Subcutaneous abdominal adipose tissue (tissue), 5 donors: ENCODE measurements around the gene TOM1.
A peak's percentile ranks its signal among the peaks of the same experiment; 100 is the strongest.

Experiments
- H3K27ac ChIP-seq: one replicate; pipeline ENCODE4 v1.7.0; 2013; ENCODE audit warnings: low read depth, mild to moderate bottlenecking, inconsistent platforms, low read length, moderate library complexity
- H3K27me3 ChIP-seq, 5 donors: one replicate each; pipeline ENCODE4 v1.7.0; 2013; ENCODE audit warnings: low read length in 5 of 5, inconsistent platforms in 1 of 5; ENCODE audit not compliant: control insufficient read depth in 5 of 5, insufficient read depth in 4 of 5
- H3K36me3 ChIP-seq, 5 donors: one replicate each; pipeline ENCODE4 v1.7.0; 2013; ENCODE audit warnings: low read length in 5 of 5; ENCODE audit not compliant: control insufficient read depth in 5 of 5, insufficient read depth in 5 of 5
- H3K4me1 ChIP-seq, 5 donors: one replicate each; pipeline ENCODE4 v1.7.0; 2013; ENCODE audit warnings: low read length in 5 of 5, mild to moderate bottlenecking in 3 of 5, moderate library complexity in 1 of 5; ENCODE audit not compliant: control insufficient read depth in 5 of 5, insufficient read depth in 5 of 5
- H3K4me3 ChIP-seq, 5 donors: one replicate each; pipeline ENCODE4 v1.7.0; 2013; ENCODE audit warnings: low read length in 5 of 5, low read depth in 1 of 5
- H3K9ac ChIP-seq, 5 donors: one replicate each; pipeline ENCODE4 v1.7.0; 2013; ENCODE audit warnings: low read length in 5 of 5, mild to moderate bottlenecking in 4 of 5, moderate library complexity in 3 of 5
- H3K9me3 ChIP-seq, 5 donors: one replicate each; pipeline ENCODE4 v1.7.0; 2013; ENCODE audit warnings: low read length in 5 of 5; ENCODE audit not compliant: control insufficient read depth in 5 of 5
- donor health status: healthy.
- donor health status: healthy.
- donor health status: healthy.
- donor health status: healthy.
- donor health status: healthy.

The TOM1 gene

DNA sequence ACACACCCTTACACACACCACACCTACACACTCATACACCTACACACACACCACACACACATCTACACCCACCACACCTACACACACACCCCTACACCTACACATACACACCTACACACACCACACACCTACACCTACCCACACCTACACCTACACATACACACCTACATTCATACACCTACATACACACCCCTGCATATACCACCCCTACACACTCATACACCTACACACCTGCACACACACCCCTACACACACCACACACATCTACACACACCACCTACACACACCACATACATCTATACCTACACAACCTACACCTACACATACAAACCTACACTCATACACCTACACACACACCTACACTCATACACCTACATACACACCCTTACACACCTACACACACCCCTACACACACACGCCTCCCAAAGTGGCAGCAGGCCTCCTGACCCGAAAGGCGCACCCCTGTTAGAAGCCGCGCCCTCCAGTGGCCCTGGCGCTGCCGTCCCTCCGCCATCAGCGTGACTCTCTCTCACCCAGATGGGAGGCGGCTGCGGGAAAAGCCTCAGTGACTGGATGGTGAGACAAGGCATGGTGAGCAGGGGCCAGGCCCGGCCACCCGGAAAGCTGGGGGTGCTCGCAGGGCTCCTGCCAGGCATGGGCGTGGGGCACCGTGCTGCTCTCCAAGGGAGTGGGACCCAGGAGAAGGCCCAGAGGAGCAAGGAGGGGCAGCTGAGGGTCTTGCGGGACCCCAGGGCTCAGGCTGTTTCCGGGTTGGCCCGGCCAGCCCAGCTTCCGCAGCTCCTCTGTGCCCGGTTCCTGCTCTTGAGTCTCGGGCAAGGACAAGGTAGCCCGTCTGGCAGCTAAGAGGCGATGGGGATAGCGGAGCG is 44.2 kb downstream of the TOM1 start:
- H3K27ac ChIP-seq = no peak overlapping the region
- peaks cover 0 to 3% (median 0%) of the 10 kb centered on the region in 5 donors for H3K4me1 ChIP-seq
- no peaks in the 10 kb centered on the region for H3K27me3 ChIP-seq
- no peak overlapping the region for H3K4me3 ChIP-seq
- H3K36me3 ChIP-seq = peaks cover 0 to 96% (median 92%) of the 10 kb centered on the region in 5 donors
- no peaks in the 10 kb centered on the region for H3K9me3 ChIP-seq
- no peak overlapping the region for H3K9ac ChIP-seq

DNA sequence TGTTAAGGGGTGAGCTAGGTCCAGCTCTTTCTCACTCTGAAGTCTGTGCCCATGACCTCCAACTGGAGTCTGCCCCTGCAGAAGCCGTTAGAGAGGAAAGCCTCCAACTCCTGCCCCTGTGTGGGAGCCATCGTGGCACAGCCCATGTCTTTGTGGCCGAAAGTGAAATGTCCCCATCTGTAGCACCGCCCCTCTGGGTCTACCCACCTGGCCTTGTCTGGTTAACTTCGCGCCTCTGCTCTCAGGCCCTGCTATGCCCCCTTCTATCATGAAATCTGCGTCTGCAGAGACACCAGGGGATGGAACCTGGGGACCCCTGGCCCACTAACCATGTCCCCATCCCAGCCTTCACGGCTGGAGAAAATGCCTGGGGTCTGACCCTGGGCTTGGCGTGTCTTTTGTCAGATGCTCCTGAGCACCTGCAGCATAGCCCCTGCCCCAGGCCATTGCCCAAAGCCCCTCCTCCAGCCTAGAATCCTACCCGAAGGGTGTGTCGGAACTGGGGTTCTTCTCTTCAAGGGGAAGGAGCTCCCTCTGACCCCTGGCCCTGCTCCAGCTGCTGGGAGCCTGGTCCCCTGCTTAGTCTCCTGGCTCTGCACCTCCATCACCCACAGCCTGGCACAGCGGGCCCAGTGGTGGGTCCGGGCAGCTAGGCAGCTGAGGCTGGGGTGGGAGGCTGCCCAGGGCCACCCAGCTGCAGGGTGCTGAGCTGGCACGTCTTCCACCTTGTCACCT is 45.4 kb downstream of the TOM1 start:
- Histone ChIP-seq H3K36me3 (peaks cover 0 to 86% (median 85%) of the 10 kb centered on the region in 5 donors), H3K4me1 (peaks cover 0 to 4% (median 4%) of the 10 kb centered on the region in 5 donors), H3K4me3 (no peak overlapping the region), H3K9ac (no peak overlapping the region), H3K27me3 (no peaks in the 10 kb centered on the region), H3K27ac (no peak overlapping the region), H3K9me3 (no peaks in the 10 kb centered on the region)

DNA sequence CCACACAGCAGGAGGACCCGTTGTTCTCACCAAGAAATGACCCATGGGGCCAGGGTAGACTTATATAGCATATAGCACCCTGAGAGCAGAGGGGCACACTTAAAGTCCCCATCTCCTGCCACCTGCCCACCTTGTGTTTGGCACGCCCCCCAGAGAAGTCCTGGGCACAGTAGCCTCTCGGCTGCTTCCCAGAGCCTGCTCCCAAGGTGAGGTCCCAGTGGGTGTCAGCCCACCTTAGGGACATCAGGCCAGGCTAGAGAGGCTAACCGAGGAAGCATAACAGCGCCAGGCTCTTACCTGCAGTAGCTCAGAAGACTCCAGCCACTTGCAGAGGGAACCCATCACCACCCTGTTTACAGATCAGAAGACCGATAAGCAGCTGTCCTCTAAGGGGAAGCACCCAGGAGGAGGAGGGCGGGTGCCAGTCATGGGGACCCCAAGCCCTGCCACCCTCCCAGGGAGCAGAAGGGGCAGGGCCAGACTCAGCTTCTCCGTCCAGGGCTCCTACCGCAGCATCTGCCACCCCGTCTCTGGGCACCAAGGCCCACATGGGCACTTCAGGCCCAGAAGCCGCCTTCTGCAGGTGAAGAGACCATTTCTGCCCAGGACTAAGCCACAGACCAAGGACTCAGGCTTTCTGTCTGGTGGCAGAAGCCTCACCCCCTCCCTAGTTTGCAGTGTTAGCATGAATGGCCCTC is 46.3 kb downstream of the TOM1 start:
- Histone ChIP-seq H3K36me3 (peaks cover 0 to 78% (median 77%) of the 10 kb centered on the region in 5 donors), H3K27ac (no peak overlapping the region), H3K27me3 (no peaks in the 10 kb centered on the region), H3K4me1 (peaks cover 3 to 12% (median 11%) of the 10 kb centered on the region in 5 donors), H3K9ac (no peak overlapping the region), H3K4me3 (no peak overlapping the region), H3K9me3 (no peaks in the 10 kb centered on the region)

DNA sequence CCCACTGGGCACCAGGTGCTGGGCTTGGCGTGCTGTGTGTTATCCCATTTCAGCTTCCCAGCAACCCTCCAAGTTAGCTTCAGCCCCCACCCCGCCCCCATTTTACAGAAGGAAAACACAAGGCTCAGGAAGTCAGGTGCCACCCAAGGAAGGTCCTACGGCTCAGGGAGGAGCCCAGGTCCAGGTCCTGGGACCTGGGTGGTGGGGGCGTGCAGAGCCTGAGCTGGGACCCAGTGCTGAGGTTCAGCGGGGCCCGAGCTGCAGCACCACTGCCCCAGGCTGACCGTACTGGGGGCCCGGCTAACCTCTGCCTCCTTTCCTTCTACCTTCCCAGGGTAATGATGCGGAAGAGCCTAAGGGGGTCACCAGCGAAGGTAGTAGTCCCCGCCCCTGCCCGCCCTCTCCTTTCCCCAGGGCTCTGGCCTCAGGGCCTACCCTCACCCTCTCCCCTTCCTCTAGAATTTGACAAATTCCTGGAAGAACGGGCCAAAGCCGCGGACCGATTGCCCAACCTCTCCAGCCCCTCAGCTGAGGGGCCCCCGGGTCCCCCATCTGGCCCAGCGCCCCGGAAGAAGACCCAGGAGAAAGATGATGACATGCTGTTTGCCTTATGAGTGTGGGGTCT is 47.0 kb downstream of the TOM1 start:
- Histone ChIP-seq H3K4me3 (no peak overlapping the region), H3K27ac (no peak overlapping the region), H3K27me3 (no peaks in the 10 kb centered on the region), H3K9ac (no peak overlapping the region), H3K9me3 (no peaks in the 10 kb centered on the region), H3K4me1 (peaks cover 3 to 20% (median 18%) of the 10 kb centered on the region in 5 donors), H3K36me3 (peaks cover 0 to 71% (median 69%) of the 10 kb centered on the region in 5 donors)

DNA sequence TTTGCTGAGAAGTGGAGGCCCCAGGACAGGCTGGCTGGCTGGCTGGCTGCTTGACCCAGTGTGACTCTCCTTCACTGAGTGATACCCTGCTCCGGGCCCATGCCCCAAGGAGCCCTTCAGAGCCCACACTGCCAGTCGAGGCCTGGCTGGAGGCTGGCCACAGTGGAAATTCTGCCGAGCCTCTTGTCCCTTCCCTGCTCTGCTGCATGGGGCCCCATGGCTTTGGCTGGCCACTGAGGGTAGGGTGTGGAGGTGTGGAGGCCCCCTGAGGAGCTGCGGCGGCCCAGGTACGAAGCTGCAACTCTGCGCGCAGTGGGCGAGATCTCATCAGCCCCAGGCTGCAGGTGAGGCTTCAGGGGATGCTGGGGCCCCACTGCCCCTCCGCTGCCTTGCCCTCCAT is 47.8 kb downstream of the TOM1 start:
- Histone ChIP-seq H3K9ac (no peak overlapping the region), H3K36me3 (peaks cover 0 to 63% (median 62%) of the 10 kb centered on the region in 5 donors), H3K4me1 (peaks cover 3 to 27% (median 25%) of the 10 kb centered on the region in 5 donors), H3K27ac (no peak overlapping the region), H3K9me3 (no peaks in the 10 kb centered on the region), H3K27me3 (no peaks in the 10 kb centered on the region), H3K4me3 (no peak overlapping the region)

DNA sequence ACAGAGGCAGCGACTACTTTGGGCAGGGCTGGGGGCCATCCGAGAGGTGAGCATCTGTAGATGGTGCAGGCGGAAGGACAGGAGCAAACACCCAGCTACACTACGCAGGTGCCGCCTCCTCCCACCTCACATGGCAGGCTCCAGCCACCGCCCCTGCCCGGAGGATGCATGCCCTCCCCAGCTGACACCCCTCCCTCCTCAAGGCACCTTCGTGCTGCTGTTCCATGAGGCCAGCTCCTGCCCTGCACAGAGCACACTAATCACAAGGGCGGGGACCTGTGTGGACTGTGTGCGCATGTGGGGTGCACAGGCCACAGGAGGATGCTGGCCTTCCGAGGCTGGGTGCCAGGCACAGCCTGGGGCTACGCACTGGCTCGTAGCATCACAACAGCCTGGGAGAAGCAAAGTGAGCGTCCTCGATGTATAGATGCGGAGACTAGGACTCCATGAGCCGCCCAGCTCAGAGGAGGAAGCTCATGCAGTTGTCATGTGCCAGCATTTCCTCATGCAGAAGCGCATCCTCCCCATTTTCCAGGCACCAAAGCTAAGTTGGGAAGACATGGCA is 48.4 kb downstream of the TOM1 start:
- H3K36me3 ChIP-seq = peaks cover 0 to 57% (median 55%) of the 10 kb centered on the region in 5 donors
- H3K4me1 ChIP-seq = peaks cover 3 to 34% (median 31%) of the 10 kb centered on the region in 5 donors
- H3K27ac ChIP-seq = no peak overlapping the region
- no peak overlapping the region for H3K4me3 ChIP-seq
- H3K27me3 ChIP-seq = no peaks in the 10 kb centered on the region
- no peaks in the 10 kb centered on the region for H3K9me3 ChIP-seq
- H3K9ac ChIP-seq = no peak overlapping the region

DNA sequence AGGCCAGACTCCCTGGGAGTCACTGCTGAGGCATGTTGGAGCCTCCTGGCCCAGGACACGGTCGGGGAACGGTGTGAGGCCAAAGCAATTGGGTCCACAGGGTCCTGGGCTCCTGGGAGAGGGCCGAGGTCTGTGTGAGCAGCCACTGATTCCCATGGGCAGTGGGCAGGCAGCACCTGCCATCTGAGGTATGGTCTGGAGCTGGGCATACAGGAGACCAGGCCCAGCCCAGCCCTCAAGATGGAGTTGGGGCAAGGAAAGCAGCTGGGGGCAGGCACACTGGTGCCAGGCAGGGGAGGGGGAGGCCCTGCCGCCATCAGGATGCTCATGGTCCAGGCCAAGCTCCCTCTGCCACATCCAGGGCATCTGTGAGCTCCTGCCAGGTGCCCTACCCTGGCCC is 49.0 kb downstream of the TOM1 start:
- Histone ChIP-seq H3K9me3 (no peaks in the 10 kb centered on the region), H3K27me3 (no peaks in the 10 kb centered on the region), H3K4me3 (no peak overlapping the region), H3K9ac (no peak overlapping the region), H3K36me3 (peaks cover 0 to 51% (median 49%) of the 10 kb centered on the region in 5 donors), H3K27ac (no peak overlapping the region), H3K4me1 (peaks cover 3 to 38% (median 33%) of the 10 kb centered on the region in 5 donors)

DNA sequence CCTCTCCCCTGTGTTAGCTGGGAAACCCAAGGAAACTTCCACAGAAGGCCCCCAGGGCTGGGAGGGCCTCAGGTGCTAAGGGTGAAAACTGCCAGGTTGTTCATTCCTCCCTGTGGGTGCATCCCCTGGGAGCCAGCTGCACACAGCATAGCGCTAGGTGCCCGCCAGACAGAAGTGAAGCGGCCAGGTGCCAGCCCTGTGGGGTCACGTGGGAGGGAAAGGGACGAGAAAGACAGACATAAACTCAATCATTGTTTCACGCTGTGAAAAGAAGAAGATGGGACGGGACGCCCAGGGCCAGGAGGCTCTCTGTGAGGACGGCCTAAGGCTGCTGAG is 49.6 kb downstream of the TOM1 start:
- H3K27me3 ChIP-seq = no peaks in the 10 kb centered on the region
- peaks cover 3 to 43% (median 33%) of the 10 kb centered on the region in 5 donors for H3K4me1 ChIP-seq

DNA sequence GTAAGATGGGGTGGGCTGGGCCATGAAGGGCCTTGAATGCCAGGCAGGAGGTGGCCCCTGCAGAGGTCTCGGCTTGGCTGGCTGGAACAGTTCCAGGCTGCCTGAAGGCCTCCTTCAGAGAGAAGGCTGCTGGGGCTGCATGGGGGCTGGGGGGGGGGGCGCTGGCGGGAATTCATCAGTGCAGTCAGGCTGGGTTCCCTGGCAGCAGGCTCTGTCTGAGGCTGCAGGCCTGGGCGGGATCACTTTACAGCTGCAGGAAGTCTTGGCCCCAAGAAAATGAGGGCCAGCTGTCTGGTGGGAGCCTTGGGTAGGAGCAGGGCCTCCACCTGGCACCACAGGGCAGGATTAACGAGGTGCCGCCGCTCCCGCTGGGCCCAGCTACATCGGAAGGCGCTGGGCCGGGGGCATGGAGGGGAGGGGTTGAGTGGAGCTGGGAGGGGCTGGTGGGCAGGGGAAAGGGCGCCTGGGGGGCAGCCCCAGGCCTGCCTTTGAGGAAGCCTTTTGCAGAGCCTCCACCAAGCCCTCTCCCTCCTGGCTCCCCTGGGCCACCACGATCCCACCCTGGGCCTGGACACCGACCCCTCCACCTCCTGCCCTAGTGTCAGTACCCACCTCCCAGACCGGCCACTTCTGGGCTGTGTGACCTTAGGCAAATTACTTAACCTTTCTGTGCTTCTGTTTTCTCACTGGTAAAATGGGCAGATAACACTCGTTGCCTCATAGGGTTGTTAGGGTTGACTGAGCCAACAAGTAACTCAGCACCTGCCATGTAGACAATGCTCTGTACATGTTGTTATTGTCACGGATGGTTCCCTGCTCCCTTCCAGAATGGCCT is 50.2 kb downstream of the TOM1 start:
- no peaks in the 10 kb centered on the region for H3K27me3 ChIP-seq
- peaks cover 0 to 38% (median 37%) of the 10 kb centered on the region in 5 donors for H3K36me3 ChIP-seq
- H3K9me3 ChIP-seq = no peaks in the 10 kb centered on the region
- H3K9ac ChIP-seq = peak overlapping the region in 4 of 5 donors; percentile 54 to 79 (median 73)
- peaks cover 3 to 43% (median 33%) of the 10 kb centered on the region in 5 donors for H3K4me1 ChIP-seq
- H3K4me3 ChIP-seq = peak overlapping the region in 2 of 5 donors; percentile 13 to 72
- H3K27ac ChIP-seq = no peak overlapping the region

More for the DNA sequence above, 49.6 kb downstream of the TOM1 start:
- Histone ChIP-seq H3K4me3 (no peak overlapping the region), H3K36me3 (peaks cover 0 to 44% (median 43%) of the 10 kb centered on the region in 5 donors), H3K9me3 (no peaks in the 10 kb centered on the region), H3K27ac (no peak overlapping the region), H3K9ac (no peak overlapping the region)
